Measurements from ENCODE around the gene TMEM87B. TPM values are rescaled to one million over a fixed set of nuclear protein-coding genes. Genes with fewer than 3 reads are reported as not detected.
"Not testable (repeated sequence)": the region's sequence is repeated elsewhere in the genome, so short reads cannot be mapped to it uniquely, and the experiment has no call there.

TMEM87B gene
- total RNA-seq, 1 donor from 2014 or later: 5.7 TPM

GRCh38 chr2:112061840-112062239 lies 6.8 kb downstream of the TMEM87B start:
- Histone ChIP-seq H3K27me3 (ENCODE audit: low read depth) (no peaks in the 10 kb centered on the region), H3K36me3 (peaks cover 51% of the 10 kb centered on the region)
- intact Hi-C loops (cut with micrococcal nuclease): no loop called here

GRCh38 chr2:112062894-112063293 lies 7.8 kb downstream of the TMEM87B start:
- no peaks in the 10 kb centered on the region for H3K27me3 ChIP-seq (ENCODE audit: low read depth)
- no peaks in the 10 kb centered on the region for H3K9me3 ChIP-seq (replicated peaks)
- peaks cover 61% of the 10 kb centered on the region for H3K36me3 ChIP-seq
- no peak for TF ChIP-seq CTCF (IDR thresholded peaks at IDR 0.05; ENCODE audit: borderline replicate concordance)
- no peak overlapping the region for H3K4me3 ChIP-seq
- no peak overlapping the region for H3K27ac ChIP-seq (replicated peaks)
- DNase-seq: no peak
- intact Hi-C loops (cut with micrococcal nuclease): no loop called here
- peaks cover 13% of the 10 kb centered on the region for H3K4me1 ChIP-seq

More at GRCh38 chr2:112061840-112062239, 6.8 kb downstream of the TMEM87B start:
- no peak for DNase-seq
- H3K4me1 ChIP-seq: peaks cover 24% of the 10 kb centered on the region
- no peak overlapping the region for H3K27ac ChIP-seq (replicated peaks)
- TF ChIP-seq CTCF (IDR thresholded peaks at IDR 0.05; ENCODE audit: borderline replicate concordance): no peak
- no peaks in the 10 kb centered on the region for H3K9me3 ChIP-seq (replicated peaks)
- no peak overlapping the region for H3K4me3 ChIP-seq

GRCh38 chr2:112065486-112065885 lies 10.4 kb downstream of the TMEM87B start:
- H3K4me3 ChIP-seq: no peak overlapping the region
- intact Hi-C loops (cut with micrococcal nuclease): no loop called here
- no peaks in the 10 kb centered on the region for H3K27me3 ChIP-seq (ENCODE audit: low read depth)
- H3K36me3 ChIP-seq: peaks cover 76% of the 10 kb centered on the region
- no peak for DNase-seq
- no peak for TF ChIP-seq CTCF (IDR thresholded peaks at IDR 0.05; ENCODE audit: borderline replicate concordance)
- H3K4me1 ChIP-seq: peaks cover 7% of the 10 kb centered on the region
- no peak overlapping the region for H3K27ac ChIP-seq (replicated peaks)
- H3K9me3 ChIP-seq (replicated peaks): peaks cover 4% of the 10 kb centered on the region

- Histone ChIP-seq H3K4me1 (peaks cover 7% of the 10 kb centered on the region), H3K36me3 (peaks cover 79% of the 10 kb centered on the region), H3K9me3 (replicated peaks) (peaks cover 5% of the 10 kb centered on the region), H3K27me3 (ENCODE audit: low read depth) (no peaks in the 10 kb centered on the region), H3K27ac (replicated peaks) (no peak overlapping the region), H3K4me3 (no peak overlapping the region)
- DNase-seq: no peak
- intact Hi-C loops (cut with micrococcal nuclease): no loop called here
- no peak for TF ChIP-seq CTCF (IDR thresholded peaks at IDR 0.05; ENCODE audit: borderline replicate concordance)
Observed at GRCh38 chr2:112065966-112066365, 10.9 kb downstream of the TMEM87B start.

GRCh38 chr2:112069794-112070193 lies 14.7 kb downstream of the TMEM87B start:
- intact Hi-C loops (cut with micrococcal nuclease); DNase-seq; H3K4me1 ChIP-seq; H3K27me3 ChIP-seq (ENCODE audit: low read depth); H3K27ac ChIP-seq (replicated peaks); H3K4me3 ChIP-seq: not testable (repeated sequence)
- Histone ChIP-seq H3K36me3 (peaks cover 78% of the 10 kb centered on the region), H3K9me3 (replicated peaks) (peaks cover 12% of the 10 kb centered on the region)

- Histone ChIP-seq H3K4me3 (no peak overlapping the region), H3K27ac (replicated peaks) (no peak overlapping the region), H3K27me3 (ENCODE audit: low read depth) (no peaks in the 10 kb centered on the region), H3K4me1 (peaks cover 13% of the 10 kb centered on the region), H3K9me3 (replicated peaks) (peaks cover 12% of the 10 kb centered on the region), H3K36me3 (peaks cover 56% of the 10 kb centered on the region)
- intact Hi-C loops (cut with micrococcal nuclease): no loop called here
- no peak for TF ChIP-seq CTCF (IDR thresholded peaks at IDR 0.05; ENCODE audit: borderline replicate concordance)
- DNase-seq: no peak
Observed at GRCh38 chr2:112073875-112074274, 18.8 kb downstream of the TMEM87B start.
